ENCODE data around the gene NTSR1. TPM values are rescaled to one million over a fixed set of nuclear protein-coding genes. Genes with fewer than 3 reads are reported as not detected.

Gene NTSR1
- total and polyA plus RNA-seq, 4 experiments from 2014 or later = 0.30 to 0.38 TPM; not detected in 2

- peaks cover 0 to 4% (median 3%) of the 10 kb centered on the region in 4 donors for H3K4me1 Mint-ChIP-seq
- no peaks in the 10 kb centered on the region for H3K36me3 ChIP-seq (ENCODE audit: insufficient read depth, low read length)
- ChIA-PET POLR2A (ENCODE audit: partially characterized antibody) (no interaction called here), CTCF (ENCODE audit: partially characterized antibody) (no interaction called here)
- no peak overlapping the region for H3K27ac ChIP-seq (ENCODE audit: low read depth, low read length)
- H3K27me3 ChIP-seq (ENCODE audit: insufficient read depth, low read length) = no peaks in the 10 kb centered on the region
- H3K4me3 Mint-ChIP-seq = no peak overlapping the region
- peaks cover 1 to 7% of the 10 kb centered on the region in 2 donors for H3K27me3 Mint-ChIP-seq
- H3K36me3 Mint-ChIP-seq = no peaks in the 10 kb centered on the region
- H3K4me1 ChIP-seq (ENCODE audit: insufficient read depth, low read length) = no peaks in the 10 kb centered on the region
- DNase-seq = peak in 1 of 5 donors; percentile 9
- H3K4me3 ChIP-seq (ENCODE audit: low read length in 2 of 2) = no peak overlapping the region
- intact Hi-C loops (cut with micrococcal nuclease) = no loop called here
- H3K27ac Mint-ChIP-seq = no peak overlapping the region
- no peaks in the 10 kb centered on the region for H3K9me3 Mint-ChIP-seq
- no peaks in the 10 kb centered on the region for H3K9me3 ChIP-seq (ENCODE audit: control insufficient read depth in 1 of 2, low read length in 2 of 2)
Observed at GRCh38 chr20:62760856-62761758, 52.5 kb downstream of the NTSR1 start.

- POLR2A ChIA-PET (ENCODE audit: partially characterized antibody) = no interaction called here
- peaks cover 0 to 4% (median 3%) of the 10 kb centered on the region in 4 donors for H3K4me1 Mint-ChIP-seq
- H3K4me3 ChIP-seq (ENCODE audit: low read length in 2 of 2) = no peak overlapping the region
- CTCF ChIA-PET (ENCODE audit: partially characterized antibody) = no interaction called here
- DNase-seq = peak in 1 of 5 donors; percentile 17
- no peaks in the 10 kb centered on the region for H3K36me3 ChIP-seq (ENCODE audit: insufficient read depth, low read length)
- no peaks in the 10 kb centered on the region for H3K9me3 ChIP-seq (ENCODE audit: control insufficient read depth in 1 of 2, low read length in 2 of 2)
- H3K4me3 Mint-ChIP-seq = no peak overlapping the region
- intact Hi-C loops (cut with micrococcal nuclease) = no loop called here
- H3K27ac Mint-ChIP-seq = no peak overlapping the region
- no peaks in the 10 kb centered on the region for H3K4me1 ChIP-seq (ENCODE audit: insufficient read depth, low read length)
- no peaks in the 10 kb centered on the region for H3K36me3 Mint-ChIP-seq
- H3K27me3 ChIP-seq (ENCODE audit: insufficient read depth, low read length) = no peaks in the 10 kb centered on the region
- H3K9me3 Mint-ChIP-seq = no peaks in the 10 kb centered on the region
- H3K27ac ChIP-seq (ENCODE audit: low read depth, low read length) = no peak overlapping the region
- peaks cover 1 to 5% of the 10 kb centered on the region in 2 donors for H3K27me3 Mint-ChIP-seq
Observed at GRCh38 chr20:62761759-62762131, 53.1 kb downstream of the NTSR1 start.

- peak in 1 of 5 donors; percentile 14 for DNase-seq
- Mint-ChIP-seq H3K9me3 (peaks cover 0 to 2% (median 0%) of the 10 kb centered on the region in 8 donors), H3K4me3 (no peak overlapping the region), H3K36me3 (no peaks in the 10 kb centered on the region), H3K4me1 (peaks cover 0 to 5% (median 2%) of the 10 kb centered on the region in 4 donors), H3K27me3 (peaks cover 1 to 2% of the 10 kb centered on the region in 2 donors), H3K27ac (no peak overlapping the region)
- POLR2A ChIA-PET (ENCODE audit: partially characterized antibody) = no interaction called here
- intact Hi-C loops (cut with micrococcal nuclease) = no loop called here
- Histone ChIP-seq H3K4me3 (ENCODE audit: low read length in 2 of 2) (no peak overlapping the region), H3K27me3 (ENCODE audit: insufficient read depth, low read length) (no peaks in the 10 kb centered on the region), H3K9me3 (ENCODE audit: control insufficient read depth in 1 of 2, low read length in 2 of 2) (no peaks in the 10 kb centered on the region), H3K4me1 (ENCODE audit: insufficient read depth, low read length) (no peaks in the 10 kb centered on the region), H3K36me3 (ENCODE audit: insufficient read depth, low read length) (no peaks in the 10 kb centered on the region), H3K27ac (ENCODE audit: low read depth, low read length) (no peak overlapping the region)
- CTCF ChIA-PET (ENCODE audit: partially characterized antibody) = no interaction called here
Observed at GRCh38 chr20:62762376-62762775, 53.7 kb downstream of the NTSR1 start.

- POLR2A ChIA-PET (ENCODE audit: partially characterized antibody) = no interaction called here
- H3K4me1 ChIP-seq (ENCODE audit: insufficient read depth, low read length) = no peaks in the 10 kb centered on the region
- no peaks in the 10 kb centered on the region for H3K9me3 ChIP-seq (ENCODE audit: control insufficient read depth in 1 of 2, low read length in 2 of 2)
- peaks cover 0 to 5% (median 2%) of the 10 kb centered on the region in 4 donors for H3K4me1 Mint-ChIP-seq
- H3K27ac Mint-ChIP-seq = no peak overlapping the region
- no peak overlapping the region for H3K27ac ChIP-seq (ENCODE audit: low read depth, low read length)
- DNase-seq = no peak
- H3K27me3 ChIP-seq (ENCODE audit: insufficient read depth, low read length) = no peaks in the 10 kb centered on the region
- H3K36me3 ChIP-seq (ENCODE audit: insufficient read depth, low read length) = no peaks in the 10 kb centered on the region
- H3K9me3 Mint-ChIP-seq = peaks cover 0 to 2% (median 0%) of the 10 kb centered on the region in 8 donors
- CTCF ChIA-PET (ENCODE audit: partially characterized antibody) = no interaction called here
- H3K4me3 Mint-ChIP-seq = no peak overlapping the region
- no peak overlapping the region for H3K4me3 ChIP-seq (ENCODE audit: low read length in 2 of 2)
- peaks cover 0 to 1% of the 10 kb centered on the region in 2 donors for H3K27me3 Mint-ChIP-seq
- intact Hi-C loops (cut with micrococcal nuclease) = no loop called here
- no peaks in the 10 kb centered on the region for H3K36me3 Mint-ChIP-seq
Observed at GRCh38 chr20:62762801-62763368, 54.2 kb downstream of the NTSR1 start.

GRCh38 chr20:62763404-62763803 lies 54.8 kb downstream of the NTSR1 start:
- Histone ChIP-seq H3K4me1 (ENCODE audit: insufficient read depth, low read length) (no peaks in the 10 kb centered on the region), H3K27ac (ENCODE audit: low read depth, low read length) (no peak overlapping the region), H3K4me3 (ENCODE audit: low read length in 2 of 2) (no peak overlapping the region), H3K27me3 (ENCODE audit: insufficient read depth, low read length) (no peaks in the 10 kb centered on the region), H3K36me3 (ENCODE audit: insufficient read depth, low read length) (no peaks in the 10 kb centered on the region), H3K9me3 (ENCODE audit: control insufficient read depth in 1 of 2, low read length in 2 of 2) (no peaks in the 10 kb centered on the region)
- H3K36me3 Mint-ChIP-seq = no peaks in the 10 kb centered on the region
- ChIA-PET POLR2A (ENCODE audit: partially characterized antibody) (no interaction called here), CTCF (ENCODE audit: partially characterized antibody) (no interaction called here)
- intact Hi-C loops (cut with micrococcal nuclease) = no loop called here
- H3K27ac Mint-ChIP-seq = no peak overlapping the region
- no peak for DNase-seq
- H3K4me1 Mint-ChIP-seq = peaks cover 0 to 7% (median 2%) of the 10 kb centered on the region in 4 donors
- no peak overlapping the region for H3K4me3 Mint-ChIP-seq
- H3K27me3 Mint-ChIP-seq = peaks cover 0 to 1% of the 10 kb centered on the region in 2 donors
- H3K9me3 Mint-ChIP-seq = peaks cover 0 to 2% (median 0%) of the 10 kb centered on the region in 8 donors

GRCh38 chr20:62764156-62764935 lies 55.7 kb downstream of the NTSR1 start:
- intact Hi-C loops (cut with micrococcal nuclease) = no loop called here
- Histone ChIP-seq H3K36me3 (ENCODE audit: insufficient read depth, low read length) (no peaks in the 10 kb centered on the region), H3K27me3 (ENCODE audit: insufficient read depth, low read length) (no peaks in the 10 kb centered on the region), H3K9me3 (ENCODE audit: control insufficient read depth in 1 of 2, low read length in 2 of 2) (no peaks in the 10 kb centered on the region), H3K4me3 (ENCODE audit: low read length in 2 of 2) (no peak overlapping the region), H3K27ac (ENCODE audit: low read depth, low read length) (no peak overlapping the region), H3K4me1 (ENCODE audit: insufficient read depth, low read length) (no peaks in the 10 kb centered on the region)
- peaks cover 0 to 9% (median 7%) of the 10 kb centered on the region in 4 donors for H3K4me1 Mint-ChIP-seq
- no peak for DNase-seq
- no peak overlapping the region for H3K27ac Mint-ChIP-seq
- CTCF ChIA-PET (ENCODE audit: partially characterized antibody) = no interaction called here
- POLR2A ChIA-PET (ENCODE audit: partially characterized antibody) = interaction anchor here (1.7 kb wide), 1 partner anchor 30 kb away, joined by 6 read pairs; no protein-coding TSS in a partner anchor
- no peak overlapping the region for H3K4me3 Mint-ChIP-seq
- peaks cover 0 to 1% of the 10 kb centered on the region in 2 donors for H3K27me3 Mint-ChIP-seq
- peaks cover 0 to 2% (median 0%) of the 10 kb centered on the region in 8 donors for H3K9me3 Mint-ChIP-seq
- H3K36me3 Mint-ChIP-seq = no peaks in the 10 kb centered on the region

- H3K27ac Mint-ChIP-seq = peak overlapping the region in 1 of 7 donors; percentile 47
- ChIA-PET CTCF (ENCODE audit: partially characterized antibody) (no interaction called here), POLR2A (ENCODE audit: partially characterized antibody) (interaction anchor here (1.7 kb wide), 1 partner anchor 30 kb away, joined by 6 read pairs; no protein-coding TSS in a partner anchor)
- Histone ChIP-seq H3K4me3 (ENCODE audit: low read length in 2 of 2) (no peak overlapping the region), H3K36me3 (ENCODE audit: insufficient read depth, low read length) (no peaks in the 10 kb centered on the region), H3K27me3 (ENCODE audit: insufficient read depth, low read length) (no peaks in the 10 kb centered on the region), H3K9me3 (ENCODE audit: control insufficient read depth in 1 of 2, low read length in 2 of 2) (no peaks in the 10 kb centered on the region), H3K27ac (ENCODE audit: low read depth, low read length) (no peak overlapping the region), H3K4me1 (ENCODE audit: insufficient read depth, low read length) (no peaks in the 10 kb centered on the region)
- H3K4me3 Mint-ChIP-seq = no peak overlapping the region
- H3K9me3 Mint-ChIP-seq = peaks cover 0 to 2% (median 0%) of the 10 kb centered on the region in 8 donors
- no peaks in the 10 kb centered on the region for H3K27me3 Mint-ChIP-seq
- no peak for DNase-seq
- H3K4me1 Mint-ChIP-seq = peaks cover 0 to 8% (median 6%) of the 10 kb centered on the region in 4 donors
- H3K36me3 Mint-ChIP-seq = no peaks in the 10 kb centered on the region
- intact Hi-C loops (cut with micrococcal nuclease) = no loop called here
Observed at GRCh38 chr20:62765021-62765420, 56.4 kb downstream of the NTSR1 start.
